ENCODE data around the gene NFATC2. TPM values are rescaled to one million over a fixed set of nuclear protein-coding genes. Genes with fewer than 3 reads are reported as not detected.
A peak's percentile ranks its signal among the peaks of the same experiment; 100 is the strongest.

The NFATC2 gene
- total RNA-seq, 3 donors from 2014 or later = 6.2 to 7.3 (median 7.2) TPM

DNA sequence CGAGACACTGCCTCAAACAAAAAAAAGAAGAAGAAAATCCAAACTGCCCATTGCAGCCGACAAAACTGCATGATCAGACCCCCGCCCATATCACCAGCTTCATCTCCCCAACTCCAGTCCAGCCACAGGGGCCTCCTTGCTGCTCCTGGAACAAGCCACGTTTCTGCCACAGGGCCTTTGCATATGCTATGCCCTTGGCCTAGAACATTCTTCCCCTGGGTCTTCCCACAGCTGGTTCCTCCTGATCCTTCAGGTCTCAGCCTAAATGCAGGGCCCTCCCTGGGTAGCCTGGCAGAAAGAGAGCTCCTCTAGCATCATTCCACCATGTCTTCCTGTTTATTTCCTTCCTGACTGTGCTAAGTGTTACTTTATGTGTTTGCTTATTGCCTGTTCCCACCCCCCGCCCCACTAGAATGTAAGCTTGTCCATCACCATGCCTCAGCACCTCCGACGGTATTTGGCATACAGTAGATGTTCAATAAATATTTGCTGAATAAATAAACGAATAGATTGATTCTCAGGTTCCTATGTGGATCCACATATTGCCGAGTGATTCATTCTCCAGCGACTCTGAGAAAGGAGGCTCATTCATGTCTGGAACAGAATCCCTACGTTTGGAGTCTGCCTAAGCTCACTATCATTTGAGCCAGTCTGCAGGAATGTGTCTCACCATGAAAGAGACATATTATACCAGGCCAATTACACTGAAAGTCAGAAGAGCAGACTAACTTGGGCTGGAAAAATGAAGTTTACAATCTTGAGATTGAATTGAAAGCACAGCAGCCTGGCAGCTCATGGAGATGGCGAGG lies 56.1 kb downstream of the NFATC2 start:
- no peak for ATAC-seq
- intact Hi-C loops (cut with DNase I, micrococcal nuclease) = no loop called here

DNA sequence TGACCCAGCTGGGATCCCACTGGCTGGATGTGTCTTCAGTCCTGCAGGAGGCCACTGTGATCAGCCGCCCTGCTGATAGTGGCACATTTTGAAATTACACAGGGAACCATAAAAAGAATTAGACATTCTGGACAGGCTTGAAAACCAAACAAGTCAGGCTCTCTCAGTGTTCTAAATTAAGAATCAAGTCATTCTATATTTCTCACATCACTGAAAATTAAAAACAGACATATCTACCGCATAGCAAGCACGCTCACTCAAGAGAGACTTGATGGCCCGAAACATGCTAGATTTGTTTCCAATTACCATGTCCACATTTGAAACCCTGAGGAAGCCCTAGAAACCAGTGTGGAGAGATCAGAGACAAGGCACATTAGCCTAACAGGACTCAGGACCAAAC lies 57.7 kb downstream of the NFATC2 start:
- Histone ChIP-seq H3K4me3 (no peak overlapping the region), H3K4me1 (ENCODE audit: low read depth) (no peaks in the 10 kb centered on the region), H3K9me3 (no peaks in the 10 kb centered on the region), H3K36me3 (ENCODE audit: low read depth) (no peaks in the 10 kb centered on the region)
- intact Hi-C loops (cut with DNase I, micrococcal nuclease) = no loop called here
- no peak for ATAC-seq
- no peak for DNase-seq
- TF ChIP-seq, protein P1, sequence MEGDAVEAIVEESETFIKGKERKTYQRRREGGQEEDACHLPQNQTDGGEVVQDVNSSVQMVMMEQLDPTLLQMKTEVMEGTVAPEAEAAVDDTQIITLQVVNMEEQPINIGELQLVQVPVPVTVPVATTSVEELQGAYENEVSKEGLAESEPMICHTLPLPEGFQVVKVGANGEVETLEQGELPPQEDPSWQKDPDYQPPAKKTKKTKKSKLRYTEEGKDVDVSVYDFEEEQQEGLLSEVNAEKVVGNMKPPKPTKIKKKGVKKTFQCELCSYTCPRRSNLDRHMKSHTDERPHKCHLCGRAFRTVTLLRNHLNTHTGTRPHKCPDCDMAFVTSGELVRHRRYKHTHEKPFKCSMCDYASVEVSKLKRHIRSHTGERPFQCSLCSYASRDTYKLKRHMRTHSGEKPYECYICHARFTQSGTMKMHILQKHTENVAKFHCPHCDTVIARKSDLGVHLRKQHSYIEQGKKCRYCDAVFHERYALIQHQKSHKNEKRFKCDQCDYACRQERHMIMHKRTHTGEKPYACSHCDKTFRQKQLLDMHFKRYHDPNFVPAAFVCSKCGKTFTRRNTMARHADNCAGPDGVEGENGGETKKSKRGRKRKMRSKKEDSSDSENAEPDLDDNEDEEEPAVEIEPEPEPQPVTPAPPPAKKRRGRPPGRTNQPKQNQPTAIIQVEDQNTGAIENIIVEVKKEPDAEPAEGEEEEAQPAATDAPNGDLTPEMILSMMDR (IDR thresholded peaks at IDR 0.05) = no peak

More for the DNA sequence above, 56.1 kb downstream of the NFATC2 start:
- Histone ChIP-seq H3K36me3 (ENCODE audit: low read depth) (no peaks in the 10 kb centered on the region), H3K4me3 (no peak overlapping the region), H3K4me1 (ENCODE audit: low read depth) (no peaks in the 10 kb centered on the region), H3K9me3 (no peaks in the 10 kb centered on the region)
- DNase-seq = no peak
- TF ChIP-seq, protein P1 (IDR thresholded peaks at IDR 0.05) = no peak

DNA sequence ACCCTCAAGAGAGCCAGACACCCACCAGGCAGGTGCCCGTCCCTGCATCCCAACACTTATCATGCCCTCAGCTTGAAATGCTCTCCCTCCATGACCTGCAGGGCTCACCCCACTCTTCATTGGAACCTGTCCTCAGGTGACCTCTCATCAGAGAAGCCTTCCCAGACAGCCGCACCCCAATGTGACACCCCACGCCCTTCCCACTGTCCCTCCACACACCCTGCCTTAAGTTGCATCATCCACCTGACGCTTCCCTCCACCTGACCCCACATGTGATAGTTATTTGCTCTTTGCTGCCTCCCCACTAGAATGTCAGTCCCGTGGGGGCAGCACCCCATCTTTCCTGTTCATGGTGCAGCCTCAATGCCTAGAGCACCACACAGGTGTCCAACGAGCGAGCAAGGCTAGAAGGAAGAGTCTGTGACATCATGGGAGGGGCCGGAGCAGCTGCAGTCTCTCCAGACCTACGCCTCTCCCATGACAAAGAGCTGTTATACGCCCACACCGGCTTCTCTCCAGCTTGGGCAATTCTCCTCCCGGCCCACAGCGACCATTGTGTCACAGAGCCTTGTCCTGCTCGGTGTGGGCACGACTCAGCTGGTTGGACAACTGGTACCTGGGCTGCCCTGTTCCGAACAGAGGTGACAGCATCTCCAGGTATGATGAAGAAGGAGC lies 58.2 kb downstream of the NFATC2 start:
- ATAC-seq = peak; percentile 8
- Histone ChIP-seq H3K4me3 (no peak overlapping the region), H3K9me3 (no peaks in the 10 kb centered on the region), H3K4me1 (ENCODE audit: low read depth) (no peaks in the 10 kb centered on the region), H3K36me3 (ENCODE audit: low read depth) (no peaks in the 10 kb centered on the region)
- intact Hi-C loops (cut with DNase I, micrococcal nuclease) = no loop called here
- no peak for DNase-seq
- TF ChIP-seq, protein P1 (IDR thresholded peaks at IDR 0.05) = no peak

DNA sequence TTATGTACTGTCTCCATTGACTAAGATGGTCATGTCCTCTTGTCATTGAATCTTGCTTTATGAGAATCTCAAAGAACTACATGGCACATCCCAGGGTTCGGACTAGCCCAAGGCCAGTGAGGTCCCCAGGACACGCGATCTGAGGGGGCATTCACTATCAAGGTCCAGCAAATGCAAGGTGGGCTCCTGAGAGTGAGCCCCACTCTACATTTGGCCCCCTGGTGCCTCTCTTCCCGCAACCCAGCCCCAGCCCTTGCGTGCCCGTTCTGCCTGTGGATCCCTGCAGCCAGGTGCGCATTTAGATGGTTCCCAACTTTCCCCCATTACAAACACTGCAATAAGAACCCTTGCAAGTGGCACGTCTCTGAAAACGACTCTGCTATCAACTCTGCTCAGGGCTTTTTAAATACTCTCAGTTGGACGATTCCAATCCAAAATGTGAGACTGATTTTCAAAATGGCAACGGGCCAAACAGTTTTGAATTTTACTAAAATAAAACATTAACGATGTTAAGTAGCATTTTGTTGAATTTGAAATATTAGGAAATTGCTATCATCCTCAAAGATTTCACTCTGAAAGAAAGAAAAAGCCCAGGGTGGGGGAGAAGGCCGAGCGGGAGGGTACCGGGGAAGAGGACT lies 59.6 kb downstream of the NFATC2 start:
- Histone ChIP-seq H3K4me3 (no peak overlapping the region), H3K9me3 (no peaks in the 10 kb centered on the region), H3K36me3 (ENCODE audit: low read depth) (no peaks in the 10 kb centered on the region), H3K4me1 (ENCODE audit: low read depth) (no peaks in the 10 kb centered on the region)
- DNase-seq = no peak
- no peak for ATAC-seq
- TF ChIP-seq, protein P1 (IDR thresholded peaks at IDR 0.05) = no peak
- intact Hi-C loops (cut with DNase I, micrococcal nuclease) = no loop called here

DNA sequence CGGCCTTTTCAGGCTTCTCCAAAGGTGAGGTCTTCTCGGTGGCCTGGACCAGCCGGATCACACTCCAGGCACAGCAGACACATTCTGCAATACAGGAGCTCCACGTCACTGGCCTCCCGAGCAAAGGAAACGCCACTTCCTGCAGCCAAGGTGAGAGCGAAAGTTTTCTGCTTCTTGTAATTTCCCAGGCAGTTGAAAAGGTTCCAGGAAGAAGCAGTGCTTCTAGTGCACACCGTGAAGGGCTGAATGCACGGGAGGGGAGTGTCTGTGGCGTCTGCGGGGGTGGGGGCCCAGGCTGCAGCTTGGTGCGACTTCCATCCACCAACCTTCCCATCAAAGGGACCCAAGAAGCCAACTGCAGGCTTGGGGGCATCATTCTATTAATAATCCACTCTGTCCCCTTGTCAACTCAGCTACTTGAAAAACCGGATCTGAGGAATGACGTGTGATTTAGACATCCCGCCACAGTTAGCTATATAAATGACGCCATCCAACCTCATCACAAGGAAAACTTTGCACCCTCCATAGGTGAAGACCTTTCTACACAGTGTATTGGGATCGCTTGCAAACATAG lies 61.1 kb downstream of the NFATC2 start:
- intact Hi-C loops (cut with DNase I, micrococcal nuclease) = no loop called here

More for the DNA sequence above, 61.1 kb downstream of the NFATC2 start:
- DNase-seq = no peak
- ATAC-seq = peak; percentile 23
- TF ChIP-seq, protein P1 (IDR thresholded peaks at IDR 0.05) = no peak
- H3K4me3 ChIP-seq = no peak overlapping the region
- H3K36me3 ChIP-seq (ENCODE audit: low read depth) = no peaks in the 10 kb centered on the region
- no peaks in the 10 kb centered on the region for H3K9me3 ChIP-seq
- no peaks in the 10 kb centered on the region for H3K4me1 ChIP-seq (ENCODE audit: low read depth)

All from mucosa of descending colon (tissue), 3 donors.